Adipocyte (in vitro differentiated cells): ENCODE measurements around the gene DENND1A.

Experiments
- DNase-seq: peaks from one replicate; pipeline ENCODE4 v3.0.0-alpha.2; 2015; ENCODE audit warnings: low read depth
- H3K27me3 ChIP-seq: replicated peaks from 2 replicates; pipeline ENCODE4 v1.7.0; 2013; ENCODE audit warnings: mild to moderate bottlenecking, low read length, moderate library complexity; ENCODE audit not compliant: control insufficient read depth, insufficient read depth
- H3K36me3 ChIP-seq: 2 replicates; pipeline ENCODE4 v1.7.0; 2013; ENCODE audit warnings: low read length, mild to moderate bottlenecking, moderate library complexity; ENCODE audit not compliant: control insufficient read depth, insufficient read depth, severe bottlenecking
- H3K4me1 ChIP-seq: 2 replicates; pipeline ENCODE4 v1.7.0; 2013; ENCODE audit warnings: mild to moderate bottlenecking, low read length, moderate library complexity; ENCODE audit not compliant: control insufficient read depth, insufficient read depth
- H3K4me3 ChIP-seq: 2 replicates; pipeline ENCODE4 v1.7.0; 2013; ENCODE audit warnings: mild to moderate bottlenecking, low read length, moderate library complexity
- H3K9ac ChIP-seq: 2 replicates; pipeline ENCODE4 v1.7.0; 2013; ENCODE audit warnings: mild to moderate bottlenecking, low read length, moderate library complexity
- H3K9me3 ChIP-seq: 2 replicates; pipeline ENCODE4 v1.7.0; 2013; ENCODE audit warnings: mild to moderate bottlenecking, low read length, moderate library complexity; ENCODE audit not compliant: control insufficient read depth

The DENND1A gene

DNA sequence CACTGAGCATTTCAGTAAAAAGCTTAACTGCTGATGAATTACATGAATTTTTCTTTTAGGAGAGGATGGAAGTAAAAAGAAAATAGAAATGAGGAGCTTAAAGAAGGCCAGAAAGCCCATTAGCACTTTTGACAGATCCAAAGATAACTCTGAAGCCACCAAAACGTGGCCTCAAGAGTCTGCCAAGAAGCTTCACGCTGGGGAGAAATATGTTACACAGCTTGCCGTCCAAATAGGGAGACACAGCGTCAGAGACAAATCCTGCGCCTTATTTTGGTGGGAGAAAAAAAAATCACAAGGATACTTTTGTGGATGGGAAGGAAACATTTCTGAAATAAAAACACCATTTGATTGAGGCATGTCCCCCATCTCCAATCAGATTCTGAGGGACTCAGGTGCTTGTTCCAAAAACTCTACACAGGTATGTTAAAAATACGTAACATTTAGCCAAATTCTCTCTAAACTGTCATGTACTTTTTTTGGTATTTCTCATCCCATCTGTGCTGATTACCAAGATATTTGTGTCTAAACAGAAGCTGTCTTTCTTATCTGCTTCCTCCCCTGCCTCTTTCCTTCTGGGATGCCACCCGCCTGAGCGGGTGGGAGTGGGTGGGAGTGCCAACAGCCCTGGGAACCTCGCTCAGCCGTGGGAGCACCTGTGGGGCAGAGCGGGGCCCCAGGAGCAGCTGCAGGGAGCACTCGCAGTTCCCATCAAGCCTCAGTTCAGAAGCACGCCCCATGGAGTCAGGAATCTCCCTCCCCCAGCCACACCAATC lies 275.5 kb downstream of the DENND1A start:
- Histone ChIP-seq H3K36me3 (no peaks in the 10 kb centered on the region), H3K9ac (no peak overlapping the region), H3K4me1 (peaks cover 4% of the 10 kb centered on the region), H3K4me3 (no peak overlapping the region), H3K9me3 (no peaks in the 10 kb centered on the region), H3K27me3 (no peaks in the 10 kb centered on the region)
- DNase-seq, result no peak

DNA sequence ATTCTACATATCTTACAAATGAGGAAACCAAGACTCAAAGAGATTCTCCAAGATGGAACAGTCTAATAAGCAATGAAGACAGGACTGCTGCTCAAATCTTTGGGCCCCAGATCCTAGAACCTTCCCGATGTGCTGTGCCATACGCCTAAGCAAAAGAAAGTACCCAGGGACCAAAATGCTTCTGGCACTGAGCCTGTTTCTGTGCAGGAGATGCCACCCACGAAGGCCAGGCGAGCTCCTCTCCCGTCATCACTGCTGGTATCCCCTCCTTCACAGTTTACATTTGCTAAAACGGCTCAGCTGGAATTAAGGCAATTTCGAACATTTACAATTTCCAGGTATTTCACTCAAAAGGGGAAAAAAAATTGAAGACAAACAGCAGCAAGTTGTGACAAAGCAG lies 277.5 kb downstream of the DENND1A start:
- H3K36me3 ChIP-seq, result no peaks in the 10 kb centered on the region
- H3K9ac ChIP-seq, result no peak overlapping the region
- H3K4me1 ChIP-seq, result peaks cover 4% of the 10 kb centered on the region
- no peak overlapping the region for H3K4me3 ChIP-seq
- no peaks in the 10 kb centered on the region for H3K9me3 ChIP-seq
- H3K27me3 ChIP-seq, result no peaks in the 10 kb centered on the region
- DNase-seq, result no peak

DNA sequence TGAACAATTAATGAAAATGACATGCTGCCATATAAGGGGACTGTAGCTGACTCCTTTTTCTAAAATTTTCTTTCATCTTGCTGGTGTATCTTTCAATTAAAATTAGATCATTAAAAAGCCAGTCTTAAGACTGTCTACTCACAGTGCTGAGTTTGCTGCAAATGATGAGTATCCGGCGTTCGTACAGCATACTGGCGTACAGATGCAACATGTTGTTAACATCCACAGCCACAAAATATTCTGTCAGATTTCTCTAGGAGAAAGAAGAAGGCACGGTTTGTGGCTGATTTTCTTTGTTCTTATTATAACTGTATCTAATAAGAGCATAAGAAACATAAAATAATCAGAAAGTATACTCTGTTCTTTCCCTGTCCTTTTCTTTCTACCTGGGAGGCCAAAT lies 278.1 kb downstream of the DENND1A start:
- no peaks in the 10 kb centered on the region for H3K27me3 ChIP-seq
- H3K9me3 ChIP-seq, result no peaks in the 10 kb centered on the region
- H3K36me3 ChIP-seq, result no peaks in the 10 kb centered on the region
- no peak overlapping the region for H3K4me3 ChIP-seq
- H3K9ac ChIP-seq, result no peak overlapping the region
- peaks cover 2% of the 10 kb centered on the region for H3K4me1 ChIP-seq
- DNase-seq, result no peak

DNA sequence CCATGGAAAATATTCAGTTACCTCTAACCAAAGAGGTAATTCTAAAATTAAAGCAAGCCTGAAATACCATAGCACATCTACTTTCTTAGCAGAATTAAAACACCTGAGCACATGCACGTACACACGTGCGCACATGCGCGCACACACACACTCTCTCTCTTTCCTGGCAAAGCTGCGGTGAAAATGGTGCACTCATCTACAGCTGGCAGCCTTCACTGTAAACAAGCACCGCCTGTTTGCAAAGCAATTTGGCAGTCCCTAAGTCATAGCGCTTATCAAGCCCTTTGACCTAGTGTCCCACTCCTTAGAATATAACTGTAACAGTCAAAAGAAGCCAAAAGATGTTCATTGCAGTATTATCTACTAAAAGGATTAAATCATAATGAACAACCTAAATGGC lies 278.7 kb downstream of the DENND1A start:
- Histone ChIP-seq H3K27me3 (no peaks in the 10 kb centered on the region), H3K9me3 (no peaks in the 10 kb centered on the region), H3K4me1 (no peaks in the 10 kb centered on the region), H3K36me3 (no peaks in the 10 kb centered on the region), H3K9ac (no peak overlapping the region), H3K4me3 (no peak overlapping the region)
- DNase-seq, result no peak

DNA sequence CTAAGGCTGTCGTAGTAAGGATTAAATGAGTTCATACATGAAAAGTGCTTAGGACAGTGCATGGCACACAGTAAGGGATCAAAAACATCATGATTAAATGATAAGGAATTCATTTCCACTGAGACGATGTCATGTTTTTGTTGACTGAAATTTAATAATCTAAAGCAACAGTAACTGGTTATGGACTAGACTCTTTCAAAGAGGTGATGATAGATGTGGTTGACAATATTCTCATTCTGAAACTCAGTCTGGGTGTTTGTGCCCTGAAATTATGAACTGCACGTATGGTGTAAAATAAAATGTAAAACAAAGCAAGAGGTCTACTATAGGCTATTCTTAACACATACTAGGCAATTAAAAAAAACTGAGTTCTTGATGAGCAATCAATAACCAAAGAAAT lies 280.0 kb downstream of the DENND1A start:
- H3K4me1 ChIP-seq, result no peaks in the 10 kb centered on the region
- no peak overlapping the region for H3K9ac ChIP-seq
- DNase-seq, result no peak
- H3K4me3 ChIP-seq, result no peak overlapping the region
- H3K27me3 ChIP-seq, result no peaks in the 10 kb centered on the region
- no peaks in the 10 kb centered on the region for H3K36me3 ChIP-seq
- no peaks in the 10 kb centered on the region for H3K9me3 ChIP-seq

DNA sequence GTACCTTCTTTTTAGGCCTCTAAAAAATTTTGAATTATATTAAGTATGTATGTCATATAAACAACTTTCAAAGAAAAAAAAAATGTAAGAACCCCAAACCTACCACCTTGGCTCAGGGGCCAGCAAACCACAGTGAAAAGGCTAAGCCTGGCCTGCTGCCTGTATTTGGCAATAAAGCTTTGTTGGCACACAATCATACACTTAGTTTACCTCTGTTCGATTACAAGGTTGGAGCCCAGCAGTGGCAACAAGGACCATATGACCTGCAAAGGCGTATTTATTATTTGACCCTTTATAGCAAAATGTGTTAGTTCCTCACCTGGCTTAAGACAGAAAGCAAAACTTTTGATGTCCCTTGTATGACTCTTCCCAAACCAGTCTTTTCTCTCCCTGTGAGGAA lies 282.8 kb downstream of the DENND1A start:
- Histone ChIP-seq H3K36me3 (no peaks in the 10 kb centered on the region), H3K4me1 (no peaks in the 10 kb centered on the region), H3K9ac (no peak overlapping the region), H3K27me3 (no peaks in the 10 kb centered on the region), H3K4me3 (no peak overlapping the region), H3K9me3 (no peaks in the 10 kb centered on the region)
- DNase-seq, result no peak

DNA sequence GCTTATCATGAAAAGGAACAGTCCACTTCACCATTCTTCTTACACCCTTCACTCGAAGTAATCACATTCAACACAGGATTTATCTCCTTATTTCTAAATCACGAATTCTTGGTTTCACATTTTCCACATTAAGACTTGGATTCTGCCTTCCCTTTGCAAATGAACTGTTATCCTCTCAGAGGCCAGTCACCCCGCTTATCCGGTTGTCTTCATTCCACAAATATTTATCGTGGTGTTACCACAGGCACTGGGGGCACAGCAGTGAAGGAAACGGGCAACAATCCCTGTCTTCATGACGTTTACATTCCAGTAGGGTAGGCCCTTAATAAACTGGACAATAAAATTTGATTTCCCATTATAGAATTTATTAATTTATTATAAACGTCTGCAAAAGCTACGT lies 284.2 kb downstream of the DENND1A start:
- Histone ChIP-seq H3K9me3 (no peaks in the 10 kb centered on the region), H3K36me3 (no peaks in the 10 kb centered on the region), H3K4me3 (no peak overlapping the region), H3K4me1 (no peaks in the 10 kb centered on the region), H3K9ac (no peak overlapping the region), H3K27me3 (no peaks in the 10 kb centered on the region)
- no peak for DNase-seq

DNA sequence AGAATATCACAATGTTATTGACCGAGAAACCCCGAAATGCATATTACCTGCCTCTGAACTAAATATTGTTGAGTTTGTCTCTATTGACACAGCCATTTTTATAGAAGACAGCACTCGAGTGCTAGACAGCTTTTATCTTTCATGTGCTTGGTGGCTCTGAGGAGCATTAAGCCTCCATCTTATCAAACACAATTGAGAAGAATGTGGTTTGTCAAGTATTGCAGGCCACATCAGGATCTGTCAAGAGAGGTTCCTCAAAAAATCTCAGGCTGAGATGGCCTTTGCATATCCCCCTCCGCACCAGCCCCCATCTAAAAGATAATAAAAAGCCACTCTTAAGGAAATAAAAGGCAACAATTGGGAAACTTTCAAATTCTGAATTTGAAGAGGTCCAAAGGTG lies 284.8 kb downstream of the DENND1A start:
- no peak overlapping the region for H3K4me3 ChIP-seq
- H3K36me3 ChIP-seq, result no peaks in the 10 kb centered on the region
- no peaks in the 10 kb centered on the region for H3K4me1 ChIP-seq
- H3K27me3 ChIP-seq, result no peaks in the 10 kb centered on the region
- DNase-seq, result no peak
- H3K9ac ChIP-seq, result no peak overlapping the region
- no peaks in the 10 kb centered on the region for H3K9me3 ChIP-seq

DNA sequence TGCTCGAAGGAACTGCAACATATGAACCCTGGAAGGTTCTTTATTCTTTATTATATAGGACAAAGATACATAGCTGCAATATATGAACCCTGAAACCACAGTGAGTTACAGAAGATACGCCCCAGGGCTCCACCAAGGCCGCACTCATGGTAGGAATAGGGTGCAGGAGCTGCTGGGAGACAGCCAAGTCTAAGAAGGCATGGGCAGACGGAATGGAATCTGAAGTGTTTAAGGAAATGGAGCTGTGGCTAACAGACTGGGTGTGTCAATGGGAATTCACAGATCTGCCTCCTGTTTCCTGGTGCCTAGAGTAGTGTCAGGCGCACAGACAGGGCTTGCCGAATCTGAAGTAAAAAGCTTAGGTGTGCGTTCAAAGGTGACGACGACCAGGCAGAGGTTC lies 286.4 kb downstream of the DENND1A start:
- no peak overlapping the region for H3K9ac ChIP-seq
- no peaks in the 10 kb centered on the region for H3K9me3 ChIP-seq
- no peaks in the 10 kb centered on the region for H3K36me3 ChIP-seq
- H3K4me3 ChIP-seq, result no peak overlapping the region
- H3K27me3 ChIP-seq, result no peaks in the 10 kb centered on the region
- DNase-seq, result no peak
- H3K4me1 ChIP-seq, result no peaks in the 10 kb centered on the region

DNA sequence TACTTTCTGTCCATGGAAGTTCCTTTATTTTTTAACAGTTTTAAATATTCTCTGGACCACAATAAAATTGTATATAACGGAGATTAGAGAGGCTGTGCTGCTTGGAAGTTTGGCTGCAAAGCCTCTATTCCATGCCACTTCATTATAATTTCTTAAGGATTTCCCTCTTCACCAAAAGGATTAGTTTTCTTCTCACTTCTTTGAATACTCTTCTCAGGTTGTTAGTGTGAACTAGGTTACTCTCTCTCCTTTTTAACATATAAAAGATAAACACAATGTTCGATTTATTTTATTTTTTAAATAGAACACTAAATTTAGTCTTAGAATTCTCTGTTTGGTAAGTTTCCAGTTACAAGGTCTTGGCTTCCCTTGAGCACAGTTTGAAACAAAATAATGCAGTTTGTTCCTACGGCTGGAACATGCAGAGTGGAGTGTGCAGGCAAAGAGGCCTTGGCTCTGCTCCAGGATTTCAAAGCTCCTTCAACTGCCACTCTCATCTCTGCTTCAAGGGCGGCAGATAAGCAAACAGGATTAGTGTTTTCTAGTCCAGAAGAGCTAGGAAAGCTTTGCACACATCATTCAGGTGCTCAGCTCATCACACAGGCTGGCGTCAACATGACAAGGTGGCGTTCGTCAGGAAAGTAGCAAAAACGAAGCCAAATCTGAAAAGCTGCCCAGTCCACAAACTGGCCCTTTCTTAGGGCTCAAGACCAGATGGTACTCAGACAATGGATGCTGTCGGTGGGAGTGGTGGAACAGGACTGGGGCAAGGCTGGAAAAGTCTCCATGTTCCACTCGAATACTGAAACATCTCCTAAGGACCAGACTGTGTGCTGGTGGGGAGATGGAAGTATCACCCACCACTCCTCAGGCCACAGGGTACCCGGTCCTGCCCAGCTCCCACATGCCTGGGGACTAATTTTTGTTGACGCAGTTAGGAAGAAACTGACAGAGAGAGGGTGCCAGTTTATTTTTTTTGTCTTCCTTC lies 287.3 kb downstream of the DENND1A start:
- Histone ChIP-seq H3K36me3 (no peaks in the 10 kb centered on the region), H3K9me3 (no peaks in the 10 kb centered on the region)
- DNase-seq, result peak; percentile 27

DNA sequence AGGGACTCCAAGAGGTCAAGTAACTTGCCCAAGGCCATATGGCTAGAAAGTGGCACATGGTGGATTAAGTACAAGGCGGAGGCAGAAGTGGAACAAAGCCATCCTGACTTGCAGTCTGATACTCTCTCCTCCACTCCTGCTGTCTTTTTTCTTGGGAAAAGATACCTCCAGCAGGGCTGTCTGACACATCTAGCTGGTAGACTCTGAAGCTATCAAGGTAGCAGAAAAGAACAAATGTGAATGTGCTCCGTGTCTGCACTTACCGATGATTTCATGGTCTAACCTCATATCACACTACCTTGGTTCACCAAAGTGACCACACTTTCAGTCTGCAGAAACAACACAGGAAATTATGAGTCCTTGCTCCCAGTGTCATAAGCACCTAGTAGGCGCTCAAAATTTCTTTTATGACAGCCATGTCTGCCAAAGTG lies 289.1 kb downstream of the DENND1A start:
- H3K9me3 ChIP-seq, result no peaks in the 10 kb centered on the region
- DNase-seq, result no peak
- H3K4me3 ChIP-seq, result no peak overlapping the region
- no peaks in the 10 kb centered on the region for H3K36me3 ChIP-seq
- H3K4me1 ChIP-seq, result no peaks in the 10 kb centered on the region
- H3K9ac ChIP-seq, result no peak overlapping the region
- H3K27me3 ChIP-seq, result no peaks in the 10 kb centered on the region

More for the DNA sequence above, 287.3 kb downstream of the DENND1A start:
- no peaks in the 10 kb centered on the region for H3K4me1 ChIP-seq
- H3K27me3 ChIP-seq, result no peaks in the 10 kb centered on the region
- H3K9ac ChIP-seq, result no peak overlapping the region
- H3K4me3 ChIP-seq, result no peak overlapping the region
